K562 (cell line): ENCODE results near the gene EFHB. TPM values are rescaled to one million over a fixed set of nuclear protein-coding genes. Genes with fewer than 3 reads are reported as not detected.

Experiments used
- CHD4 ChIP-seq: fragments of 200-600 bp; sonication (generic); IDR thresholded peaks from 3 replicates; pipeline ENCODE4 v1.6.1; 2012; ENCODE audit warnings: low read depth, mild to moderate bottlenecking, mixed read lengths, low read length, inconsistent platforms; ENCODE audit not compliant: insufficient read depth, insufficient replicate concordance, poor library complexity, severe bottlenecking
- CUX1 ChIP-seq: fragments of 200-800 bp; sonication (Bioruptor generic); IDR thresholded peaks from 2 replicates; pipeline ENCODE4 v1.6.1; 2016; ENCODE audit warnings: missing genetic modification characterization, missing compliant biosample characterization
- FOSL1 ChIP-seq: fragments of 200-800 bp; sonication (Bioruptor generic); conservative IDR thresholded peaks from 2 replicates; pipeline ENCODE4 v1.6.1; 2016; ENCODE audit warnings: missing genetic modification characterization, missing compliant biosample characterization
- HOMEZ ChIP-seq: fragments of 250-450 bp; sonication (Bioruptor Pico); IDR thresholded peaks from 2 replicates; pipeline ENCODE4 v1.4.0; 2020; ENCODE audit warnings: mild to moderate bottlenecking, moderate library complexity
- MCM5 ChIP-seq: fragments of 450-650 bp; IDR thresholded peaks from 2 replicates; pipeline ENCODE4 v1.6.1; 2016; ENCODE audit warnings: low read depth
- ZNF318 ChIP-seq, 2 experiments: fragments of 450-650 bp; IDR thresholded peaks; 2 replicates each; pipeline ENCODE4 v1.6.1; 2016; ENCODE audit warnings: mild to moderate bottlenecking in 2 of 2, borderline replicate concordance in 1 of 2, low read depth in 1 of 2, moderate library complexity in 1 of 2
- ZNF696 ChIP-seq: fragments of 250-450 bp; sonication (Bioruptor Pico); conservative IDR thresholded peaks from 2 replicates; pipeline ENCODE4 v1.4.0; 2020; ENCODE audit warnings: mild to moderate bottlenecking, moderate library complexity
- polyA plus RNA-seq, 8 experiments: library from polyadenylated mRNA; depleted of rRNA in 4 of 8; stranded (reverse) in 5 of 8; unstranded in 3 of 8; fragments of >200 nt; fragmentation: Nextera tagmentation in 2 of 8; fragmentation: Illumina TruSeq in 1 of 8; extraction: Ambion mirVana in 2 of 8; extraction: Trizol in 1 of 8; gene quantifications; 2 replicates each; pipeline versions ENCODE4 v1.2.1 to v1.2.3, GENCODE V29; 2011 to 2014; ENCODE audit warnings: inconsistent platforms in 1 of 8, missing spikeins in 1 of 8
- total RNA-seq, 7 experiments: library from RNA; depleted of rRNA in 6 of 7; stranded (reverse); fragments of >200 nt in 6 of 7; fragmentation: Illumina TruSeq in 2 of 7; extraction: Trizol in 2 of 7; gene quantifications; 2 replicates each; pipeline versions ENCODE4 v1.2.1 to v1.2.3, GENCODE V29; 2011 to 2021; ENCODE audit warnings: low replicate concordance in 1 of 7

EFHB gene
- total and polyA plus RNA-seq, 9 of the 15 experiments (the other 6 are each of a cell fraction or from before 2014, with no cell fraction given): 1.5 to 4.0 (median 1.8) TPM

DNA sequence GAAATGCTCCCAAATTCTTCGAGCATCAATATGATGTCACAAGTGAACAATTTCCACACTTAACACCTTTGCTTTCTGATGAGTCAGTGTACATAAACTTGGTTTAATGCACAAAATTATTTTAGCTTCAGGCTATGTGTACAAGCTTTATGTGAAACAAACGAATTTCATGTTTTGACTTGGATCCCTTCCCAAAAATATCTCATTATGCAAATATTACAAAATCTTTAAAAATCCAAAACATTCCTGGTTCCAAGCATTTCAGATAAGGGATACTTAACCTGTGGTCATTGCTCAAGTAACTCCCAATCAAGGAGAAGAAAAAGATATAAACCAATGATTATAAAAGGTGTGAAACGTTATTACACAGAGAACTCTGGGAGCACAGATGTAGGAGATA is 38.0 kb upstream of the EFHB start (continued):
- no peak for TF ChIP-seq CUX1 (CRISPR knock-in tag)
- TF ChIP-seq ZNF318 (IDR thresholded peaks at IDR 0.05; ENCODE audit: borderline replicate concordance in 1 of 2, low read depth in 1 of 2): no peak
- no peak for TF ChIP-seq MCM5
- no peak for TF ChIP-seq CHD4
- no peak for TF ChIP-seq ZNF696
- TF ChIP-seq FOSL1: no peak
- no peak for TF ChIP-seq HOMEZ
